Esophagus mucosa (tissue), 1 donor: ENCODE measurements around the gene LKAAEAR1. TPM values are rescaled to one million over a fixed set of nuclear protein-coding genes. Genes with fewer than 3 reads are reported as not detected.
A peak's percentile ranks its signal among the peaks of the same experiment; 100 is the strongest.
"Not testable (repeated sequence)": the region's sequence is repeated elsewhere in the genome, so short reads cannot be mapped to it uniquely, and the experiment has no call there.

ENCODE experiments used
- ATAC-seq: fragments of 200-7000 bp; cut with Tn5 transposase; one replicate; pipeline ENCODE4 v1.9.1; 2020
- total RNA-seq: library from RNA; stranded (reverse); gene quantifications from one replicate; pipeline ENCODE4 v1.2.4, GENCODE V29; 2023
- donor health status: DM: yes; HTN: yes; CAD: no.

LKAAEAR1 gene
- total RNA-seq, 1 donor from 2014 or later: 0.36 TPM

GRCh38 chr20:64098471-64099013 lies 14.3 kb upstream of the LKAAEAR1 start:
- no peak for ATAC-seq

GRCh38 chr20:64096535-64096934 lies 12.3 kb upstream of the LKAAEAR1 start:
- ATAC-seq: no peak

- ATAC-seq: peak; percentile 57
Measured at GRCh38 chr20:64095927-64096326, 11.7 kb upstream of the LKAAEAR1 start.

- ATAC-seq: no peak
Measured at GRCh38 chr20:64095455-64095854, 11.3 kb upstream of the LKAAEAR1 start.

GRCh38 chr20:64093013-64093503 lies 8.9 kb upstream of the LKAAEAR1 start:
- peak; percentile 4 for ATAC-seq

- peak; percentile 8 for ATAC-seq
Measured at GRCh38 chr20:64092258-64093012, 8.2 kb upstream of the LKAAEAR1 start.

- ATAC-seq: no peak
Measured at GRCh38 chr20:64091770-64092169, 7.6 kb upstream of the LKAAEAR1 start.

- ATAC-seq: no peak
Measured at GRCh38 chr20:64091340-64091739, 7.1 kb upstream of the LKAAEAR1 start.

- ATAC-seq: no peak
Measured at GRCh38 chr20:64090165-64090564, 6.0 kb upstream of the LKAAEAR1 start.

GRCh38 chr20:64088586-64088985 lies 4.4 kb upstream of the LKAAEAR1 start:
- not testable (repeated sequence) for ATAC-seq

GRCh38 chr20:64087226-64087825 lies 3.1 kb upstream of the LKAAEAR1 start:
- ATAC-seq: not testable (repeated sequence)

GRCh38 chr20:64086801-64087200 lies 2.6 kb upstream of the LKAAEAR1 start:
- peak; percentile 47 for ATAC-seq

- ATAC-seq: no peak
Measured at GRCh38 chr20:64084685-64085152, 521 bp upstream of the LKAAEAR1 start.

GRCh38 chr20:64083378-64083803 lies 807 bp downstream of the LKAAEAR1 start:
- peak; percentile 46 for ATAC-seq

GRCh38 chr20:64082820-64083377 lies 1.3 kb downstream of the LKAAEAR1 start:
- ATAC-seq: no peak

- ATAC-seq: no peak
Measured at GRCh38 chr20:64082126-64082731, 2.0 kb downstream of the LKAAEAR1 start.

GRCh38 chr20:64081624-64081964 lies 2.6 kb downstream of the LKAAEAR1 start:
- no peak for ATAC-seq

GRCh38 chr20:64080813-64081623 lies 3.2 kb downstream of the LKAAEAR1 start:
- ATAC-seq: no peak

- ATAC-seq: no peak
Measured at GRCh38 chr20:64080013-64080812, 4.0 kb downstream of the LKAAEAR1 start, which contains the start of gene OPRL1. Gene OPRL1, plus strand, starts transcription at chr20:64080082. Its CDS starts 12,639 bp downstream, at chr20:64092721.

GRCh38 chr20:64079273-64080012 lies 4.8 kb downstream of the LKAAEAR1 start, which contains the start of gene RGS19:
Gene RGS19, minus strand, starts transcription at chr20:64079518. Its CDS starts 2,632 bp downstream, at chr20:64076886.
- ATAC-seq: peak; percentile 22
